Duodenal mucosa (tissue), 2 donors: ENCODE measurements around the gene AOC1.
A peak's percentile ranks its signal among the peaks of the same experiment; 100 is the strongest.
"Not testable (repeated sequence)": the region's sequence is repeated elsewhere in the genome, so short reads cannot be mapped to it uniquely, and the experiment has no call there.

Source experiments
- H3K27ac ChIP-seq: one replicate; pipeline ENCODE4 v1.7.0; 2013; ENCODE audit warnings: low read depth, low read length
- H3K27me3 ChIP-seq, 2 donors: one replicate each; pipeline ENCODE4 v1.7.0; 2013; ENCODE audit warnings: low read length in 2 of 2, control low read depth in 1 of 2; ENCODE audit not compliant: insufficient read depth in 2 of 2, control insufficient read depth in 1 of 2
- H3K36me3 ChIP-seq, 2 donors: one replicate each; pipeline ENCODE4 v1.7.0; 2013; ENCODE audit warnings: low read length in 2 of 2, control low read depth in 1 of 2; ENCODE audit not compliant: insufficient read depth in 2 of 2, control insufficient read depth in 1 of 2
- H3K4me1 ChIP-seq, 2 donors: one replicate each; pipeline ENCODE4 v1.7.0; 2013; ENCODE audit warnings: low read length in 2 of 2, control low read depth in 1 of 2; ENCODE audit not compliant: insufficient read depth in 2 of 2, control insufficient read depth in 1 of 2
- H3K4me3 ChIP-seq, 2 donors: one replicate each; pipeline ENCODE4 v1.7.0; 2013; ENCODE audit warnings: low read length in 2 of 2, low read depth in 1 of 2
- H3K9ac ChIP-seq, 2 donors: one replicate each; pipeline ENCODE4 v1.7.0; 2013; ENCODE audit warnings: low read length in 2 of 2, low read depth in 1 of 2
- H3K9me3 ChIP-seq, 2 donors: one replicate each; pipeline ENCODE4 v1.7.0; 2013; ENCODE audit warnings: low read length in 2 of 2, control low read depth in 1 of 2; ENCODE audit not compliant: control insufficient read depth in 1 of 2

Gene AOC1

GRCh38 chr7:150852371-150852905 lies at the start of gene AOC1:
AOC1 (plus strand) TSS chr7:150852517; CDS start chr7:150856471, 3,954 bp downstream.
- H3K4me1 ChIP-seq, result peaks cover 6 to 15% of the 10 kb centered on the region in 2 donors
- peak within 1 kb of the TSS; percentile 74 to 83 for H3K4me3 ChIP-seq
- no peaks in the 10 kb centered on the region for H3K27me3 ChIP-seq
- no peaks in the 10 kb centered on the region for H3K9me3 ChIP-seq
- peaks cover 0 to 9% of the 10 kb centered on the region in 2 donors for H3K36me3 ChIP-seq
- peak within 1 kb of the TSS; percentile 67 to 73 for H3K9ac ChIP-seq
- H3K27ac ChIP-seq, result peak within 1 kb of the TSS; percentile 28

- Histone ChIP-seq H3K27ac (no peak overlapping the region), H3K27me3 (peaks cover 0 to 5% of the 10 kb centered on the region in 2 donors), H3K9me3 (peaks cover 9 to 15% of the 10 kb centered on the region in 2 donors), H3K9ac (no peak overlapping the region), H3K4me3 (peak overlapping the region in 1 of 2 donors; percentile 81), H3K36me3 (peaks cover 21 to 34% of the 10 kb centered on the region in 2 donors), H3K4me1 (peaks cover 15 to 31% of the 10 kb centered on the region in 2 donors)
Measured at GRCh38 chr7:150803161-150803860, 49.0 kb upstream of the AOC1 start.

- H3K4me3 ChIP-seq, result no peak overlapping the region
- H3K27ac ChIP-seq, result no peak overlapping the region
- peaks cover 9 to 15% of the 10 kb centered on the region in 2 donors for H3K9me3 ChIP-seq
- H3K36me3 ChIP-seq, result peaks cover 21 to 34% of the 10 kb centered on the region in 2 donors
- no peak overlapping the region for H3K9ac ChIP-seq
- peaks cover 0 to 5% of the 10 kb centered on the region in 2 donors for H3K27me3 ChIP-seq
- H3K4me1 ChIP-seq, result peaks cover 15 to 26% of the 10 kb centered on the region in 2 donors
Measured at GRCh38 chr7:150804802-150805201, 47.5 kb upstream of the AOC1 start.

- peaks cover 15 to 26% of the 10 kb centered on the region in 2 donors for H3K4me1 ChIP-seq
- peaks cover 9 to 15% of the 10 kb centered on the region in 2 donors for H3K9me3 ChIP-seq
- H3K27me3 ChIP-seq, result peaks cover 0 to 3% of the 10 kb centered on the region in 2 donors
- peaks cover 21 to 34% of the 10 kb centered on the region in 2 donors for H3K36me3 ChIP-seq
- no peak overlapping the region for H3K4me3 ChIP-seq
- H3K27ac ChIP-seq, result no peak overlapping the region
- no peak overlapping the region for H3K9ac ChIP-seq
Measured at GRCh38 chr7:150805864-150806263, 46.5 kb upstream of the AOC1 start.

- peaks cover 15 to 23% of the 10 kb centered on the region in 2 donors for H3K4me1 ChIP-seq
- peaks cover 21 to 34% of the 10 kb centered on the region in 2 donors for H3K36me3 ChIP-seq
- no peak overlapping the region for H3K27ac ChIP-seq
- H3K4me3 ChIP-seq, result no peak overlapping the region
- H3K9ac ChIP-seq, result no peak overlapping the region
- no peaks in the 10 kb centered on the region for H3K27me3 ChIP-seq
- H3K9me3 ChIP-seq, result peaks cover 9 to 15% of the 10 kb centered on the region in 2 donors
Measured at GRCh38 chr7:150806454-150806853, 45.9 kb upstream of the AOC1 start.

GRCh38 chr7:150806863-150807262 lies 45.5 kb upstream of the AOC1 start:
- H3K4me1 ChIP-seq, result peaks cover 14 to 19% of the 10 kb centered on the region in 2 donors
- H3K9me3 ChIP-seq, result peaks cover 9 to 15% of the 10 kb centered on the region in 2 donors
- H3K27me3 ChIP-seq, result no peaks in the 10 kb centered on the region
- no peak overlapping the region for H3K9ac ChIP-seq
- no peak overlapping the region for H3K27ac ChIP-seq
- peaks cover 21 to 34% of the 10 kb centered on the region in 2 donors for H3K36me3 ChIP-seq
- H3K4me3 ChIP-seq, result no peak overlapping the region

- peaks cover 16 to 26% of the 10 kb centered on the region in 2 donors for H3K36me3 ChIP-seq
- not testable (repeated sequence) for H3K4me1 ChIP-seq, H3K4me3 ChIP-seq, H3K27me3 ChIP-seq
- H3K9ac ChIP-seq, result peak overlapping the region in 1 of 2 donors; percentile 43
- peak overlapping the region; percentile 59 for H3K27ac ChIP-seq
- H3K9me3 ChIP-seq, result peaks cover 9 to 15% of the 10 kb centered on the region in 2 donors
Measured at GRCh38 chr7:150807616-150808438, 44.5 kb upstream of the AOC1 start.

GRCh38 chr7:150814328-150815001 lies 37.9 kb upstream of the AOC1 start:
- H3K4me1 ChIP-seq, result peaks cover 0 to 5% of the 10 kb centered on the region in 2 donors
- no peak overlapping the region for H3K9ac ChIP-seq
- no peak overlapping the region for H3K4me3 ChIP-seq
- H3K36me3 ChIP-seq, result no peaks in the 10 kb centered on the region
- H3K27ac ChIP-seq, result no peak overlapping the region
- peaks cover 0 to 6% of the 10 kb centered on the region in 2 donors for H3K9me3 ChIP-seq
- no peaks in the 10 kb centered on the region for H3K27me3 ChIP-seq

- no peaks in the 10 kb centered on the region for H3K36me3 ChIP-seq
- no peak overlapping the region for H3K4me3 ChIP-seq
- H3K9ac ChIP-seq, result no peak overlapping the region
- H3K27ac ChIP-seq, result no peak overlapping the region
- H3K4me1 ChIP-seq, result peaks cover 0 to 5% of the 10 kb centered on the region in 2 donors
- H3K27me3 ChIP-seq, result no peaks in the 10 kb centered on the region
- peaks cover 0 to 6% of the 10 kb centered on the region in 2 donors for H3K9me3 ChIP-seq
Measured at GRCh38 chr7:150818971-150819370, 33.3 kb upstream of the AOC1 start.
